Measurements from ENCODE around the gene WNK1.

WNK1 gene

DNA sequence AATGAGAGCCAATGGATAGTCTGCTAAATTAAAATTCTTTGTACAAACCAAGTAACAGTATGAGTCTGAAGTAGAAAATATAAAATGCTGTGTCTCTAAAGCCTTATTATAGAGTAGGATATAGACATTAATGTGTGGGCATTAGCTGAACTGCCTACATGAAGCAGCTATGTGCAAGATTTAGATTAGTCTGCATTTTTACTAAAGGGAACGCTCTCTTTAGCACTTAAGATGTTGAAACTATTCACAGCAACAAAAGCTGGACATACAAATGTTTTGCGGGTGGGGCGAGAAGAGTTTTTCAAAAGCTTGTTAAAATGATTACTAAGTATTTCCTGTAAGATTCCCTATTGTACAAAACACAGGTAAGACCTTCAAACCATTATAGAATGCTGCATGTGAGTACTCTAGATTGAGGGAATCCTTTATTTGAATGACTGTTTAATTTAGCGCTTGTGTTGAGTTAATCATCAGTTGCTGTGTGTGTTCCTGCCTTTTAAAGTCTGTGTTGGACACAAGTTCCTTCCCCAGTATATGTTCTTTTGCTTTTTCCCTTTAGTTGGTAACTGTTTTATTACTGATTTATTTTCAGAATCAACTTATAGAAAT, 110.0 kb downstream of the WNK1 start:
- DNase-seq (ENCODE audit: low read depth in 3 of 3): no peak

DNA sequence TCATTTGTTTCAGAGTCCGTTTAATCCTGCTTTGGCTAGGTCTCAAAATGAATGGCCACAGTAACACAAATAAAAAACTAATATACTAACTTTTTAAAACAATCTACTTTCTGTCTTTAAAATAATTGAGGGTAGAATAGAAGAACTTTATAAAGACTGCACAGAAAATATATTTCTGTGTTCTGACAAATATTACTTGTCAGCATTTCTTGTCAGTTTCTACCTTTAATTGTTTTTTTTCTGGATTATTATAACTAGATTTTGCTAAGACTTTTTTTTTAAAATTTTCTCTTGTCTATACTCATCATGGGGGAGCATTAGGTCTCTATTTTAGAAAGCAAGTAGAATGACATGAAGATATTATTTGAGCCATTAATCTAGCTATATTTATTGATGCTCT, 110.9 kb downstream of the WNK1 start:
- DNase-seq (ENCODE audit: low read depth in 3 of 3): no peak

DNA sequence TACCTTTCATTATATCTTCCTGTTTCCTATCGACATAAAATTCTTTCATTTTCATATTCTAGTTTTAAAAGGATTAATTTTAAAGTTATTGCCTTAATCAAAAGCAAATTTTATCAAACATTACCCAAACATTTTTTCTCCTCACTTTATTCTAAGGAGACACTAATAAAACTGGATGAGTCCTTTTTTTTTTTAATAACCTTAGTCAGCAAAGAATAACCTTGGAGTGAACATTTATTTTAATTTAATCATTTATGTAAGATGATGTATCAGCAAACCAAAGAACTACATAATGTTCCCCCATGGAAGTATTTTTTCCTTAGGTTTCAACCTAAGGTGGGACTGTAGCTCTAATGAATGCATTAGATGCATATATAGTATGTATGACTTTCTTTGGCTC, 113.2 kb downstream of the WNK1 start:
- no peak for DNase-seq (ENCODE audit: low read depth in 3 of 3)

DNA sequence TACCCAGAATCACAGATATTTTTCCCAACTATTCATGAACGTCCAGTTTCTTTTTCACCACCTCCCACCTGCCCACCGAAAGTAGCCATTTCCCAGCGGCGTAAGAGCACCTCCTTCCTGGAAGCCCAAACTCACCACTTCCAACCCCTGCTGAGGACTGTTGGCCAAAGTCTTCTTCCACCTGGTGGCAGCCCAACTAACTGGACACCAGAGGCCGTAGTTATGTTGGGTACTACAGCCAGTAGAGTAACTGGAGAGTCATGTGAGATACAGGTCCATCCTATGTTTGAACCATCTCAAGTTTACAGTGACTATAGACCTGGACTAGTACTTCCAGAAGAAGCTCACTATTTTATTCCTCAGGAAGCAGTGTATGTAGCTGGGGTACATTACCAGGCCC, 115.5 kb downstream of the WNK1 start:
- no peak for DNase-seq (ENCODE audit: low read depth in 3 of 3)

DNA sequence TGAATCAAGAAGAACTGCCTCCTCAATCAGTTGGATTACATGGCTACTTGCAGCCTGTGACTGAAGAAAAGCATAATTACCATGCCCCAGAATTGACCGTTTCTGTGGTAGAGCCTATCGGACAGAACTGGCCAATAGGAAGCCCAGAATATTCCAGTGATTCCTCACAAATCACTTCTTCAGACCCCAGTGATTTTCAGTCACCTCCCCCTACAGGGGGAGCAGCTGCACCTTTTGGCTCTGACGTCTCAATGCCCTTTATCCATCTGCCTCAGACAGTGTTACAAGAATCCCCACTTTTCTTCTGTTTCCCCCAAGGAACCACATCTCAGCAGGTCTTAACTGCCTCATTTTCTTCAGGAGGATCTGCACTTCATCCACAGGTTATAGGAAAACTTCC, 116.3 kb downstream of the WNK1 start:
- DNase-seq (ENCODE audit: low read depth in 3 of 3): no peak

DNA sequence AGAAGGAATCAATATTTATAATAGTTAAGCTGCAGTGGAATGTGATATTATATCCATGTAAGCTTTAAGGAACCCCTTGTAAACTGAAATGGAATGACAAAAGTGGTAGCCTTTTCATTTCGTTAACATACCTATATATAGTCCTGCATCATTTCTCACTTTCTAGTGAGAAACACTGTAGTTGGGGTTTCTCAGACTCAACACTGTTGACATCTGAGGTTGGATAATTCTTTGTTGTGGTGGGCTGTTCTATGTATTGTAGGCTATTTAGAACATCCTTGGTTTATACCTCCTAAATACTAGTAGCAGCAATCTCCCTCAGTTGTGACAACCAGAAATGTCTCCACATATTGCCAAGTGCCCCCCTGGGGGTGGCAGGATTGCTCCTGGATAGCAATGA, 118.0 kb downstream of the WNK1 start:
- no peak for DNase-seq (ENCODE audit: low read depth in 3 of 3)

DNA sequence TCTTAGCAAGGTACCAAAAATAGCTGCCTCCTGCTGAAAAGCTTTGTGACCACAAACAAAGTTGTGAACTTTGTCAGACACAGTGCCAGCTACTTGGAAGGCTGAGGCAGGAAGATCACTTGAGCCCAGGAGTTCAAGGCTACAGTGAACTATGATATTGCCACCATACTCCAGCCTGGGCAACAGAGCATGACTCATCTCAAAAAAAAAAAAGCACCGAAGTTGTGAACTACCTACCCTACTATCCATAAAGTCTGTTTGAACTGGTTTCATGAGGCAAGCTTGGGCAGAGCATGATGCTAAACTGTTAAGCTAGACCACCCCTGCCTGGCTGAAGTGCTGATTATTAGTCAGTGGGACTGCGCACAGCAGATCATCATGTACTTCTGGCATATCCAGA, 121.6 kb downstream of the WNK1 start:
- no peak for DNase-seq (ENCODE audit: low read depth in 3 of 3)

DNA sequence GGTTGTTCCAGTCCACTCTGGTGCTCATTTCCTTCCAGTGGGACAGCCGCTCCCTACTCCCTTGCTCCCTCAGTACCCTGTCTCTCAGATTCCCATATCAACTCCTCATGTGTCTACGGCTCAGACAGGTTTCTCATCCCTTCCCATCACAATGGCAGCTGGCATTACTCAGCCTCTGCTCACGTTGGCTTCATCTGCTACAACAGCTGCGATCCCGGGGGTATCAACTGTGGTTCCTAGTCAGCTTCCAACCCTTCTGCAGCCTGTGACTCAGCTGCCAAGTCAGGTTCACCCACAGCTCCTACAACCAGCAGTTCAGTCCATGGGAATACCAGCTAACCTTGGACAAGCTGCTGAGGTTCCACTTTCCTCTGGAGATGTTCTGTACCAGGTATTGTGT, 127.3 kb downstream of the WNK1 start:
- no peak for DNase-seq (ENCODE audit: low read depth in 3 of 3)

DNA sequence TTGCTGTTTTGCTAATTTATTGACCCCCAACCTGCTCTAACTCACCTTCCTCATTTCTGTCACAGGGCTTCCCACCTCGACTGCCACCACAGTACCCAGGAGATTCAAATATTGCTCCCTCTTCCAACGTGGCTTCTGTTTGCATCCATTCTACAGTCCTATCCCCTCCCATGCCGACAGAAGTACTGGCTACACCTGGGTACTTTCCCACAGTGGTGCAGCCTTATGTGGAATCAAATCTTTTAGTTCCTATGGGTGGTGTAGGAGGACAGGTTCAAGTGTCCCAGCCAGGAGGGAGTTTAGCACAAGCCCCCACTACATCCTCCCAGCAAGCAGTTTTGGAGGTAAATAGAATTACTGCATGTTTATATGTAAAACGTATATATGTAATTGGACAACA, 128.3 kb downstream of the WNK1 start:
- DNase-seq (ENCODE audit: low read depth in 3 of 3): no peak

DNA sequence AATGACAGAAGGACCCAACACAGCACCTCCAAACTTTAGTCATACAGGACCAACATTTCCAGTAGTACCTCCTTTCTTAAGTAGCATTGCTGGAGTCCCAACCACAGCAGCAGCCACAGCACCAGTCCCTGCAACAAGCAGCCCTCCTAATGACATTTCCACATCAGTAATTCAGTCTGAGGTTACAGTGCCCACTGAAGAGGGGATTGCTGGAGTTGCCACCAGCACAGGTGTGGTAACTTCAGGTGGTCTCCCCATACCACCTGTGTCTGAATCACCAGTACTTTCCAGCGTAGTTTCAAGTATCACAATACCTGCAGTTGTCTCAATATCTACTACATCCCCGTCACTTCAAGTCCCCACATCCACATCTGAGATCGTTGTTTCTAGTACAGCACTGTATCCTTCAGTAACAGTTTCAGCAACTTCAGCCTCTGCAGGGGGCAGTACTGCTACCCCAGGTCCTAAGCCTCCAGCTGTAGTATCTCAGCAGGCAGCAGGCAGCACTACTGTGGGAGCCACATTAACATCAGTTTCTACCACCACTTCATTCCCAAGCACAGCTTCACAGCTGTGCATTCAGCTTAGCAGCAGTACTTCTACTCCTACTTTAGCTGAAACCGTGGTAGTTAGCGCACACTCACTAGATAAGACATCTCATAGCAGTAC, 132.5 kb downstream of the WNK1 start:
- no peak for DNase-seq (ENCODE audit: low read depth in 3 of 3)

DNA sequence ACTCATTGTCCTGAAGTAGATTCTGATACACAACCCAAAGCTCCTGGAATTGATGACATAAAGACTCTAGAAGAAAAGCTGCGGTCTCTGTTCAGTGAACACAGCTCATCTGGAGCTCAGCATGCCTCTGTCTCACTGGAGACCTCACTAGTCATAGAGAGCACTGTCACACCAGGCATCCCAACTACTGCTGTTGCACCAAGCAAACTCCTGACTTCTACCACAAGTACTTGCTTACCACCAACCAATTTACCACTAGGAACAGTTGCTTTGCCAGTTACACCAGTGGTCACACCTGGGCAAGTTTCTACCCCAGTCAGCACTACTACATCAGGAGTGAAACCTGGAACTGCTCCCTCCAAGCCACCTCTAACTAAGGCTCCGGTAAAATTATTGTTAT, 133.3 kb downstream of the WNK1 start:
- DNase-seq (ENCODE audit: low read depth in 3 of 3): no peak

DNA sequence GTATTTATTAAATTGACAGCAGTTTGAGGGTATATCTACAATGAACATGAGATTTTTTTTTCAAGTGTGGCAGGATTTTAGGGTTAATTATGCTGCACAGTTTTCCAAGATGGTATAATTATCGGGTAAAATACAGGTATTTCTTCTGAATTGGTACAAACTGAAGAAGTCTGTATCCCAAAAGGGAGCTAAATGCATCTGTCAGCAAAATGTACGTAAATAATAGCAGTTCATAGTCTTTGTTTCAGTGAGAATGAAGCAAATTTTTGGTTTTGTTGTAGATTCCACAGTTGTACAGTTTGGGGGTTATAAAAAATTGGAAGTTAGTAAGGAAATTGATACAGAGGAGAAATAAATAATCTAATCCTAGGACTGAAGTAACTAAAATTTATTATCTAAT, 133.8 kb downstream of the WNK1 start:
- no peak for DNase-seq (ENCODE audit: low read depth in 3 of 3)

DNA sequence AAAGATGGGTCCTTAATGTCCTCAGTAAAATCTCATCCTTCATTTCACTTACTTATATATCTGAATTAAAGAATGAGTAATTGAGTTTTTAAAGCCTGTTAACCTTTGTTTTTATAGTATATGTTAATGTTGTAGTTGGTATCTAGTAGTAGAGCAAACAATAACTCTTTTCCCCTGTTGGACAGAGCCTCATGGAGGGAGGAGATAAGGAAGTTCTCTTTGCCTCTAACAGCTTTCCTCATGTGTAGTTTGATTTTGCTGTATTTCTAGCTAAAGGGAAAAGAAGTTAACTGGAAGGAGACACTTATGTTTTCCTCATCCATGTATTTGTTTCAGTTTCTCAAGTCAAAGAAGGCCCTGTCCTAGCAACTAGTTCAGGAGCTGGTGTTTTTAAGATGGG, 141.8 kb downstream of the WNK1 start:
- DNase-seq (ENCODE audit: low read depth in 3 of 3): no peak

DNA sequence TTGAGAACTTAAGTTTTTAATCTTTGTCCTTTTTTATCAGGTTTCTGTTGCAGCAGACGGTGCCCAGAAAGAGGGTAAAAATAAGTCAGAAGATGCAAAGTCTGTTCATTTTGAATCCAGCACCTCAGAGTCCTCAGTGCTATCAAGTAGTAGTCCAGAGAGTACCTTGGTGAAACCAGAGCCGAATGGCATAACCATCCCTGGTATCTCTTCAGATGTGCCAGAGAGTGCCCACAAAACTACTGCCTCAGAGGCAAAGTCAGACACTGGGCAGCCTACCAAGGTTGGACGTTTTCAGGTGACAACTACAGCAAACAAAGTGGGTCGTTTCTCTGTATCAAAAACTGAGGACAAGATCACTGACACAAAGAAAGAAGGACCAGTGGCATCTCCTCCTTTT, 143.7 kb downstream of the WNK1 start:
- no peak for DNase-seq (ENCODE audit: low read depth in 3 of 3)

DNA sequence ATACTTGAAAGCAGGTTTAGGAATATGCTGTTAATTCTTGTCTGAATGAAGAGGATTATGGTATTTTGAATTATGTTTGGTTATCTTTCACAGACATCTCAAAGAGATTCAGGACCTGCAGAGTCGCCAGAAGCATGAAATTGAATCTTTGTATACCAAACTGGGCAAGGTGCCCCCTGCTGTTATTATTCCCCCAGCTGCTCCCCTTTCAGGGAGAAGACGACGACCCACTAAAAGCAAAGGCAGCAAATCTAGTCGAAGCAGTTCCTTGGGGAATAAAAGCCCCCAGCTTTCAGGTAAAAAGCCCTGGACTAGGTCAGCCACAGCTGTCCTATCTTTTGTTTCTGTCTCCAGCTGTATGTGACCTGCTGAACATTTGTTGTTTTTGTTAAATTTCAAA, 145.0 kb downstream of the WNK1 start:
- DNase-seq (ENCODE audit: low read depth in 3 of 3): no peak

DNA sequence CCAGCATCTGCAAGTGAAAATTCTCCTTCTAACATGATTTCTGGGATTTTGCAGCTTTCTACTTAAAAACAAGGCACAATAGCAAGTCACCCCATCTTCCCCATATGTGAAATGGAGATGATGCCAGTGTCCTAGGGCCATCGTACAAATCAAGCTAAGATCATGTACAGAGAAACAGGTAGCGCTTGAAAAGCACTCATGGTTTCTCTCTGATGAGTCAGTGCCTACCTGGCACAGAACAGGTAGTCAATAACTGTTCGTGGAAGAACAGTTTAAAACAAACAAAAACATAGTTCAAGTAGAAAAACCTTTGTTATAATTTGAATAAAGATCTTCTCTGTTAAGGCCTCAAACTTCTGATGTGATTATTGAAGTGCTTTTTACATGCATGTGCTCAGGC, 150.2 kb downstream of the WNK1 start:
- DNase-seq (ENCODE audit: low read depth in 3 of 3): no peak

DNA sequence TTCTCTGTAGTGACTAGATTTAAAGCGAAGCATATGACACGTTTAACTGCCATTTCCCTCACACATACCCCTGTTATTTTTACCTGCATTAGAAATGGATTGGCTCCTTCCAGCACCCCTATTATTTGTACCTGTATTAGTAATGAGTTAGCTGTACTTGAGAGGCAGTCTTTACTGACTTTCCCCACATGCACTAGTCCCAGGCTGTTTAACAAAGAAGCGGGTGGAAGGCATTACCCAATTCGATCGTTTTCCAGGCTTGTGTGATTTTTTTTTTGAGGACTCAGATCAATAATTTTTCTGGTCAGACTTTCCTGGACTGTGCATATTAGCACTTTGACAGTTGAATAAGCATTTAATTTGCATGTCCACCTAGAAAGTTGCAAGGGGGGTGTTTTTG, 150.7 kb downstream of the WNK1 start:
- DNase-seq (ENCODE audit: low read depth in 3 of 3): no peak

DNA sequence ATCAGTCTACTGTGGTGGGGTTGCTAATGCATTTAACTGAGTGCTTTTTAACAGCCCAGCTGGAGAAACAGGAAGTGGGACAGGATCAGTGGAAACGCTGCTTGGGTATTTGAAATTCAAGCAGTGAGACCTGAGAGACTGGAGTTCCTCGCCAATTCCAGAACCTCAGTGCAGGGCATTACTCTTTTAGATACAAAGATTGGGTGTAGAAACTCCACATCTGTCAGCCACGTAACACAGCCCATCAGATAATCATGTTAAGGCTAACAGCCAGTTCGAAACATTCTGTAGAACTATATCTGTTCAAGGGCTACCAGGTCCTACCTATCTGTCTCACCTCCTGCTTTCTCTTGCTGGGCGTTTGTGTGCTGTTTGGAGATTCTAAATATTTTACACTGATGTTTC, 151.6 kb downstream of the WNK1 start:
- DNase-seq (ENCODE audit: low read depth in 3 of 3): no peak

DNA sequence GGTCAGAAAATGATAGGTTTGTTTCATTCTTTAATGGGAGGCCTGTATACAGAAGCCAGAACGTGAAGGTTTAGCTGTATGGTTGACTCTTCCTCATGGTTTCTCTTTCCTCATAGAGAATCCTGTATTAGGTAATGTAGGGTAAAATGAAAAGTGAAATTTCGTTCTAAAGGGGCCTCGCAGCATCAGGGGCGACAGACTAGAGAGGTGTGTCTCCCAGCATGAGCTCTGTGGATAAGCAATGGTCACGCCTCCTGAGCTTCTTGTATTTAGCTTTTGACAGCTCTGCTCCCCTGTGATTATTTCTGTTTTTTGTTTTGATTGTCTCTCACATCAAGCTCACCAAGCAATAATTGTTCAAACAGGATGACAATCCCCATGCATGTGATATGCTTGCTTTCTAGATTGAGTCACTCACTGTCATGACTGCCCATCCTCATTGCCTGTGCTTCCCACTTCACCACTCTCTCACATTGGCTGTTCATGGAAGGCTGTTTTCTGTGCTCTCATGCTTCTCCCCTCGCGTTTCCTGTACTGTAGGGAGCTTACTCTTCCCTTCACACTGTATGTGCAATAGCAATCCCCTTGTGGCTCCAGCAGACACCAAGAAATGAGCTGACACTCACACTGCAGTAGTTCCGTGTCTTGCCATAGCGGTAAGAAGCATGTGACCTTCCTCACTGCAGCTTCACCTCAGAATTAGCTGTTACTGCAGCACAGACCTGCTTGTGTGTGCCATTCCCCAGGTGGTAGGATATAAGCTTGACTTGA, 153.1 kb downstream of the WNK1 start:
- DNase-seq (ENCODE audit: low read depth in 3 of 3): no peak

DNA sequence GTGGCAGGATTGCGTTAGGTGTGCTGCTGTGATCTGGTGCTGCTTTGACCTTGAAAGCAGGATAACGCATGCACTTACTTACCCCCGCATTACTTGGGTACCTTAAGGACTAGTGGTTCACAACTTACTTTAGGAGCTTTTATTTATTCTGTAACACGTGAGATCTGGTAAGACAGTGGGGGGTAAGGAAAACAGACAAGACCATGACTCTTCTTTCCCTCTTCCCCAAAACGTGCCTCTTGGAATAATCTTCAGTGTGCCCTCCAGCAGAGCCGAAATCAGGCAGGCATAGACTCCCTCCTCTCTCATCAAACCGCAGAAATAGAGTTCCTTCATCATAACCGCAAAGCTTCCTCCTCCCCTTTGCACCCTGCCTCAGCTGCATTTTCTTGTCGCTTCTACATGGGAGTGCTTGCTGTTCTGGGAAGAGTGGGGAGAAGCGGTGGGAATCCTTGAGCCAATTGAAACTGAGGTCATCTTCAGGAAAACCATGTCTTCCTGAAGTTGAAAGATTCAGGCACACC, 153.7 kb downstream of the WNK1 start:
- no peak for DNase-seq (ENCODE audit: low read depth in 3 of 3)

DNA sequence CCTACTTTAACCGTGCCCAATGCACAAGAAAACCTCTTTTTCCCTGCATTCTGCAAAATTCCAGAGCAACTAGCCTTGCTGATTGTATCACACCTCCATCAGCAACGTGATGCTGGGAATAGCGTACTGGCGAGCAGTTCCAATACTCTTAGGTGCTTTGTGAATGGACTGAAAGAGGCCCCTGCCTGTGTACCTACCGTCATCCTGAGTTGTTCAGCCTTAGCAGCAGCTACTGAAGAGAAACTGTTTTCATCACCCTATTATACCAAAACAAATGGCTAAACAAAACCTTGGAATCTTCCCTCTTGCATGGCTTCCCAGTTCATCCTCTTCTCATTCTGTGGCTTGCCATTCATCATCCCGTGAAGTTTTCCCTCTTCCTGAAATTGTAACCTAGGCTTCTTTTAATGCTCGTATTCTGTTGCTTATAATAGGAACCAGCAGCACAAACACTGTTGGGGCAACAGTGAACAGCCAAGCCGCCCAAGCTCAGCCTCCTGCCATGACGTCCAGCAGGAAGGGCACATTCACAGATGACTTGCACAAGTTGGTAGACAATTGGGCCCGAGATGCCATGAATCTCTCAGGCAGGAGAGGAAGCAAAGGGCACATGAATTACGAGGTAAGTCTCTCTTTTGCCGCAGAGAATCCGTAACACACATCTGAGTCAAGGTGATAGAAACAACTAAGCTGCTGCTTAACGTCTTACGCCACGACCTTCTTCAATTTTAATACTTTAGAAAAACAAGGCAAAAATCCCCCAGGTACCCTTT, 155.2 kb downstream of the WNK1 start:
- DNase-seq (ENCODE audit: low read depth in 3 of 3): no peak

DNA sequence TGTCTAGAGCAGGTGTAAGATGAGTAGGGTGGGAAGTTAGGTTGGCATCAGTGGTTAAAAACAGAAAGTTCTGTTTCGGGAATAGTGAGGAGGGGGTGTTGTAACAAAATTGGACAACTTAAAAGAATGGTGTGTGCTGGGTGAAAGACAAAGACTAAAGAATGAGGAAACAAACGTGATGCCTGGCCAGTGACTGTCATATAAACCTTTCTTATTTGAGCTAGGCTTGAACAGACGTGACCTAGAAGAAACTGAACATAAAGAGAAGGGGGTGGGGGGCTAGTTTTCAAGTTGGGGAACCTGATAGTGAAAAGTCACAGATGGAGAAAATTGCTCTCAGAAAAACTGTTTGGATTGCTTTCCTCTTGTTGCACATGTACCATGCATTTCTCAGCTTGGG, 157.5 kb downstream of the WNK1 start:
- no peak for DNase-seq (ENCODE audit: low read depth in 3 of 3)

All from stimulated activated CD4-positive, alpha-beta T cell treated with anti-CD3 and anti-CD28 coated beads, TNF-alpha, amount 100 ng/mL, for 24 hours (primary cell).